Hepatocyte (in vitro differentiated cells): ENCODE results near the gene PACRG.

Experiments used
- CTCF ChIP-seq: fragments of 200-600 bp; sonication (generic); IDR thresholded peaks from 2 replicates; pipeline ENCODE4 v1.5.1; 2016; ENCODE audit warnings: antibody characterized with exemption, mild to moderate bottlenecking; ENCODE audit not compliant: poor library complexity
- EZH2 ChIP-seq: fragments of 200-600 bp; sonication (generic); IDR thresholded peaks from 2 replicates; pipeline ENCODE4 v1.6.1; 2016; ENCODE audit warnings: antibody characterized with exemption, mild to moderate bottlenecking, borderline replicate concordance

- no peak for TF ChIP-seq CTCF
- no peak for TF ChIP-seq EZH2
Observed at GRCh38 chr6:163340201-163340887, 612.6 kb downstream of the PACRG start.
